GM12878 (cell line): ENCODE measurements around the gene ERCC3. TPM values are rescaled to one million over a fixed set of nuclear protein-coding genes. Genes with fewer than 3 reads are reported as not detected.

Experiments used
- ATAC-seq: fragments of 200-7000 bp; cut with Tn5 transposase; 3 replicates; pipeline ENCODE4 v1.9.1; 2020; ENCODE audit warnings: mild to moderate bottlenecking, moderate library complexity
- BruUV-seq: library from RNA; stranded (reverse); fragments of 400-500 nt; replicated peaks from 2 replicates; lab custom pipeline; 2021; lab: Mats Ljungman, UMichigan
- CTCF ChIA-PET: fragments of 300-600 bp; sonication (Branson Sonifier 250); formaldehyde crosslinking; extraction: SDS; loops from one replicate; lab custom pipeline; 2021; ENCODE audit warnings: inconsistent platforms; lab: Yijun Ruan, JAX
- POLR2A ChIA-PET: fragments of 350-600 bp; formaldehyde crosslinking; extraction: SDS; loops from one replicate; lab custom pipeline; 2021; ENCODE audit warnings: inconsistent platforms; lab: Charles Lee
- RAD21 ChIA-PET: fragments of 300-600 bp; sonication (Branson Sonifier 250); formaldehyde crosslinking; loops from one replicate; lab custom pipeline; 2023; ENCODE audit warnings: antibody characterized with exemption; ENCODE audit not compliant: unreplicated experiment; lab: Charles Lee
- SMC1A ChIA-PET: fragments of 300-600 bp; sonication (Branson Sonifier 250); formaldehyde crosslinking; loops from one replicate; lab custom pipeline; 2023; ENCODE audit not compliant: unreplicated experiment, uncharacterized antibody; lab: Charles Lee
- DNase-seq: peaks from one replicate; pipeline ENCODE4 v3.0.0-alpha.2; 2011; ENCODE audit warnings: low read depth, low spot score
- FAIRE-seq: peaks from 3 replicates; lab custom pipeline; 2011; peaks lifted over from hg19 to GRCh38; lab: Jason Lieb, UNC
- H2AFZ ChIP-seq: 2 replicates; pipeline ENCODE4 v1.6.0; 2011; ENCODE audit warnings: low read depth, low read length, control low read depth; ENCODE audit not compliant: control insufficient read depth
- H3K27ac ChIP-seq: 2 replicates; pipeline ENCODE4 v1.5.1; 2011; ENCODE audit warnings: control low read depth; ENCODE audit not compliant: control insufficient read depth, insufficient read depth
- H3K27me3 ChIP-seq, 2 experiments: replicated peaks in 1 of 2; 2 replicates each; pipeline versions ENCODE4 v1.6.0 to v1.6.1; 2011; ENCODE audit warnings: low read length in 1 of 2; ENCODE audit not compliant: control insufficient read depth in 2 of 2, insufficient read depth in 2 of 2
- H3K36me3 ChIP-seq, 2 experiments: 2 replicates each; pipeline ENCODE4 v1.5.1; 2011; ENCODE audit warnings: low read length in 1 of 2; ENCODE audit not compliant: control insufficient read depth in 2 of 2, insufficient read depth in 2 of 2
- H3K4me1 ChIP-seq: 2 replicates; pipeline ENCODE4 v1.6.1; 2011; ENCODE audit warnings: mild to moderate bottlenecking, low read length, moderate library complexity, mixed read lengths; ENCODE audit not compliant: control insufficient read depth, insufficient read depth
- H3K4me2 ChIP-seq: 2 replicates; pipeline ENCODE4 v1.6.0; 2011; ENCODE audit warnings: control low read depth; ENCODE audit not compliant: control insufficient read depth, insufficient read depth
- H3K4me3 ChIP-seq: fragments of 200-600 bp; sonication (generic); 2 replicates; pipeline ENCODE4 v1.5.1; 2016
- H3K79me2 ChIP-seq: 2 replicates; pipeline ENCODE4 v1.6.0; 2011; ENCODE audit warnings: low read length; ENCODE audit not compliant: control insufficient read depth, insufficient read depth
- H3K9ac ChIP-seq: 2 replicates; pipeline ENCODE4 v1.8.0; 2011; ENCODE audit warnings: low read length, control low read depth, mixed read lengths; ENCODE audit not compliant: control insufficient read depth, insufficient read depth
- H3K9me3 ChIP-seq: replicated peaks from 3 replicates; pipeline ENCODE4 v1.5.1; 2011; ENCODE audit warnings: mild to moderate bottlenecking, low read length; ENCODE audit not compliant: control insufficient read depth, insufficient read depth
- H4K20me1 ChIP-seq: 2 replicates; pipeline ENCODE4 v1.6.0; 2011; ENCODE audit not compliant: control insufficient read depth, insufficient read depth
- BACH1 ChIP-seq: fragments of 450-650 bp; IDR thresholded peaks from 2 replicates; pipeline ENCODE4 v1.6.1; 2017; ENCODE audit warnings: mild to moderate bottlenecking, borderline replicate concordance
- BCL11A ChIP-seq: IDR thresholded peaks from 2 replicates; pipeline ENCODE4 v1.6.1; 2011; ENCODE audit warnings: low read depth, low read length
- CBX5 ChIP-seq: sonication (generic); IDR thresholded peaks from 2 replicates; pipeline ENCODE4 v1.6.1; 2016; ENCODE audit warnings: low read depth, moderate library complexity, mild to moderate bottlenecking, inconsistent platforms
- EP300 ChIP-seq, 2 experiments: fragments of 150-350 bp in 1 of 2; IDR thresholded peaks; 2 replicates each; pipeline ENCODE4 v1.6.1; 2011 to 2012; ENCODE audit warnings: low read depth in 2 of 2, low read length in 2 of 2, borderline replicate concordance in 1 of 2, improper control_type of control experiment in 1 of 2, inconsistent platforms in 1 of 2; ENCODE audit not compliant: control insufficient read depth in 1 of 2
- FOXM1 ChIP-seq: IDR thresholded peaks from 2 replicates; pipeline ENCODE4 v1.6.1; 2012; ENCODE audit warnings: low read depth, mild to moderate bottlenecking, inconsistent platforms, low read length, moderate library complexity
- IRF5 ChIP-seq: fragments of 450-650 bp; IDR thresholded peaks from 2 replicates; pipeline ENCODE4 v1.6.1; 2017; ENCODE audit warnings: borderline replicate concordance
- JUND ChIP-seq: IDR thresholded peaks from 2 replicates; pipeline ENCODE4 v1.6.1; 2012; ENCODE audit warnings: low read depth, mild to moderate bottlenecking, low read length, improper control_type of control experiment, moderate library complexity
- MTA2 ChIP-seq: fragments of 450-650 bp; IDR thresholded peaks from 2 replicates; pipeline ENCODE4 v1.6.1; 2016; ENCODE audit warnings: low read depth, mild to moderate bottlenecking, moderate library complexity
- NFYA ChIP-seq: IDR thresholded peaks from 2 replicates; pipeline ENCODE4 v1.6.1; 2011; ENCODE audit warnings: low read depth, mild to moderate bottlenecking, low read length, improper control_type of control experiment, borderline replicate concordance
- NR2C1 ChIP-seq: fragments of 450-650 bp; IDR thresholded peaks from 2 replicates; pipeline ENCODE4 v1.6.1; 2017; ENCODE audit warnings: antibody characterized with exemption, mild to moderate bottlenecking, moderate library complexity
- RUNX3 ChIP-seq: IDR thresholded peaks from 2 replicates; pipeline ENCODE4 v1.6.1; 2012; ENCODE audit warnings: low read length, inconsistent platforms
- STAT1 ChIP-seq: fragments of 450-650 bp; conservative IDR thresholded peaks from 2 replicates; pipeline ENCODE4 v1.6.1; 2014; ENCODE audit warnings: antibody characterized with exemption, mild to moderate bottlenecking
- TCF12 ChIP-seq: IDR thresholded peaks from 2 replicates; pipeline ENCODE4 v1.6.1; 2011; ENCODE audit warnings: low read depth, mild to moderate bottlenecking, low read length
- ZNF592 ChIP-seq: fragments of 450-650 bp; IDR thresholded peaks from 2 replicates; pipeline ENCODE4 v1.6.1; 2017; ENCODE audit warnings: mild to moderate bottlenecking, moderate library complexity
- WGBS: methylation state at CpG from one replicate; pipeline ENCODE4 v1.1.6; 2016; ENCODE audit warnings: low lambda C conversion rate; ENCODE audit not compliant: insufficient replicate concordance, insufficient coverage; ENCODE audit errors: missing lambda C conversion rate; 5-methylcytosine and 5-hydroxymethylcytosine counted together
- in situ Hi-C: fragments of 300-500 bp; cut with MboI; formaldehyde crosslinking; loops from 9 replicates; pipeline ENCODE4 v1.14.3; 2018; ENCODE audit warnings: mixed read lengths
- intact Hi-C: fragments of 100-400 bp; cut with micrococcal nuclease; formaldehyde crosslinking; loops from one replicate; pipeline ENCODE4 v1.14.2; 2022; ENCODE audit not compliant: unreplicated experiment
- polyA plus RNA-seq, 11 experiments: library from polyadenylated mRNA; depleted of rRNA in 4 of 11; unstranded in 6 of 11; stranded (reverse) in 5 of 11; fragments of >200 nt; fragmentation: Nextera tagmentation in 4 of 11; fragmentation: Illumina TruSeq in 1 of 11; extraction: Ambion mirVana in 4 of 11; extraction: Trizol in 1 of 11; gene quantifications; 1 replicate in 1 of 11; 2 replicates in 10 of 11; pipeline versions ENCODE4 v1.2.1 to v1.2.3, GENCODE V29; 2011 to 2016; ENCODE audit warnings: inconsistent platforms in 2 of 11, missing spikeins in 2 of 11, low read depth in 1 of 11
- total RNA-seq, 4 experiments: library from RNA; depleted of rRNA in 3 of 4; stranded (reverse); fragments of >200 nt in 3 of 4; fragmentation: Illumina TruSeq in 1 of 4; extraction: Trizol in 1 of 4; gene quantifications; 2 replicates each; pipeline versions ENCODE4 v1.2.1 to v1.2.3, GENCODE V29; 2013 to 2021

Gene ERCC3
- total and polyA plus RNA-seq, 10 of the 15 experiments (the other 5 are each of a cell fraction or from before 2014, with no cell fraction given), result 17.1 to 64.8 (median 42.8) TPM

- Histone ChIP-seq H3K79me2 (peaks cover 30% of the 10 kb centered on the region), H3K4me3 (no peak overlapping the region), H3K27me3 (no peaks in the 10 kb centered on the region), H3K4me1 (peaks cover 11% of the 10 kb centered on the region), H3K9me3 (no peaks in the 10 kb centered on the region), H4K20me1 (no peaks in the 10 kb centered on the region), H3K9ac (no peak overlapping the region), H3K27ac (no peak overlapping the region), H3K4me2 (no peak overlapping the region), H2AFZ (no peak overlapping the region), H3K36me3 (peaks cover 0 to 2% of the 10 kb centered on the region in 2 experiments; a peak in 2 of 4 replicates)
- no peak for TF ChIP-seq IRF5
- TF ChIP-seq RUNX3, result no peak
- TF ChIP-seq MTA2, result no peak
- no peak for TF ChIP-seq FOXM1
- TF ChIP-seq NR2C1, result no peak
- TF ChIP-seq STAT1, result no peak
- TF ChIP-seq NFYA, result no peak
- no peak for TF ChIP-seq EP300 (IDR thresholded peaks at IDR 0.05; ENCODE audit: borderline replicate concordance in 1 of 2, control insufficient read depth in 1 of 2, low read depth in 2 of 2, low read length in 2 of 2)
- TF ChIP-seq JUND, result no peak
- TF ChIP-seq TCF12, result no peak
- no peak for TF ChIP-seq CBX5
- TF ChIP-seq BACH1, result no peak
- TF ChIP-seq ZNF592, result no peak
- no peak for TF ChIP-seq BCL11A
- in situ Hi-C loops, result no loop called here
- no TSS peak for BruUV-seq
- DNase-seq (no peak), ATAC-seq (no peak), FAIRE-seq (no peak)
- intact Hi-C loops, result no loop called here
- ChIA-PET RAD21 (no interaction called here), POLR2A (interaction anchor here (0.7 kb wide), 1 partner anchor 309 kb away, joined by 3 read pairs; no protein-coding TSS in a partner anchor), CTCF (interaction anchor here (1.7 to 2.1 kb wide), 2 partner anchors 136 kb away, joined by 6 to 9 read pairs; no protein-coding TSS in a partner anchor), SMC1A (interaction anchor here (1.3 kb wide), 1 partner anchor 71 kb away, joined by 3 read pairs; no protein-coding TSS in a partner anchor)
- 97% methylated on average over 2 of the region's 2 CpGs for WGBS
Measured at GRCh38 chr2:127343277-127343676, 49.3 kb upstream of the ERCC3 start.
